HFF-Myc (cell line): Measurements from ENCODE around the gene NARF.

Source experiments
- DNase-seq: peaks from one replicate; pipeline ENCODE4 v3.0.0-alpha.2; 2011; ENCODE audit warnings: low read depth; ENCODE audit errors: extremely low read depth
- H3K4me3 ChIP-seq: replicated peaks from 2 replicates; pipeline ENCODE4 v1.5.1; 2011; ENCODE audit warnings: low read depth, mild to moderate bottlenecking, control low read depth, low read length
- CTCF ChIP-seq: IDR thresholded peaks from 2 replicates; pipeline ENCODE4 v1.5.1; 2012; ENCODE audit warnings: mild to moderate bottlenecking, low read depth, low read length, control low read depth; ENCODE audit errors: missing control alignments

NARF gene

GRCh38 chr17:82493226-82493781, 34.8 kb downstream of the NARF start:
- no peak for TF ChIP-seq CTCF
- no peak for DNase-seq
- H3K4me3 ChIP-seq: no peak overlapping the region

GRCh38 chr17:82494236-82495055, 35.9 kb downstream of the NARF start:
- H3K4me3 ChIP-seq: no peak overlapping the region
- peak; percentile 98 for DNase-seq
- TF ChIP-seq CTCF: peak; percentile 92

- H3K4me3 ChIP-seq: no peak overlapping the region
- DNase-seq: no peak
- no peak for TF ChIP-seq CTCF
Observed at GRCh38 chr17:82495844-82496528, 37.4 kb downstream of the NARF start.

GRCh38 chr17:82496529-82497434, 38.2 kb downstream of the NARF start:
- DNase-seq: no peak
- TF ChIP-seq CTCF: no peak
- H3K4me3 ChIP-seq: peak overlapping the region; percentile 44

- no peak for TF ChIP-seq CTCF
- no peak for DNase-seq
Observed at GRCh38 chr17:82497483-82498405, 39.2 kb downstream of the NARF start.

More at GRCh38 chr17:82497483-82498405, 39.2 kb downstream of the NARF start:
- peak overlapping the region; percentile 38 for H3K4me3 ChIP-seq
